PFSK-1 (cell line): ENCODE data around the gene GPR61.

Experiments used
- FOXP2 ChIP-seq: optimal IDR thresholded peaks from 2 replicates; pipeline ENCODE3; 2011; ENCODE audit warnings: borderline replicate concordance, control low read depth, inconsistent platforms; ENCODE audit not compliant: insufficient read depth; ENCODE audit errors: extremely low read length, extremely low read depth
- POLR2AphosphoS5 ChIP-seq: IDR thresholded peaks from 2 replicates; pipeline ENCODE4 v1.6.1; 2012; ENCODE audit warnings: low read depth, mild to moderate bottlenecking, control low read depth, low read length, moderate library complexity
- REST ChIP-seq, 2 experiments: IDR thresholded peaks; 2 replicates each; pipeline versions ENCODE4 v1.6.1 to v1.8.0; 2011 to 2012; ENCODE audit warnings: low read depth in 2 of 2, low read length in 2 of 2, control low read depth in 1 of 2, inconsistent platforms in 1 of 2, mild to moderate bottlenecking in 1 of 2, moderate library complexity in 1 of 2; ENCODE audit not compliant: insufficient read depth in 1 of 2
- SIN3A ChIP-seq: IDR thresholded peaks from 2 replicates; pipeline ENCODE4 v1.6.1; 2012; ENCODE audit warnings: mild to moderate bottlenecking, low read length, moderate library complexity, borderline replicate concordance; ENCODE audit not compliant: insufficient read depth
- TAF1 ChIP-seq: IDR thresholded peaks from 2 replicates; pipeline ENCODE4 v1.6.1; 2012; ENCODE audit warnings: low read length, control low read depth, borderline replicate concordance; ENCODE audit not compliant: insufficient read depth

Gene GPR61

GRCh38 chr1:109503935-109504334, 35.7 kb upstream of the GPR61 start:
- TF ChIP-seq POLR2AphosphoS5 (no peak), TAF1 (no peak), REST (IDR thresholded peaks at IDR 0.05; ENCODE audit: insufficient read depth in 1 of 2, low read depth in 2 of 2, low read length in 2 of 2) (no peak), FOXP2 (no peak), SIN3A (no peak)

DNA sequence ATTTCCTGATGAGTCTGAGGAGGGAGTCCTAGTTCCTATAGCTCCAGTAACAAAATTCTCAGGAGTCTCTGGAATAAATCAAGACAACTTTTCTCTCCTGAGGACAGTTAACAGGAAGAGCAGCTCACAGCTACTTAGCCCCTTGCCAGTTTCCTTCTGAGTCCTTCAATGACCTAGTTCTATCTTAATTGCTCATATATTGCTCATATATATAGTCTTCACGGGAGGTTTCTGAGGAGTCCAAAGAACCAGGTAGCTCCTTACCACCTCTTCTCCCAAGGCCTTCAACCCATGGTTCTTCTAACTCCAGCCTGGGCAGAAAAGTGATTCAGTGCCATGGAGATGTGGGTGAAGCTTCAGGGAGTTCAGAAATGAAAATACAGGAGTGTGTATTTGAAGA, 34.7 kb upstream of the GPR61 start:
- TF ChIP-seq TAF1 (no peak), REST (IDR thresholded peaks at IDR 0.05; ENCODE audit: insufficient read depth in 1 of 2, low read depth in 2 of 2, low read length in 2 of 2) (no peak), SIN3A (no peak), FOXP2 (no peak), POLR2AphosphoS5 (no peak)

- TF ChIP-seq SIN3A: no peak
- TF ChIP-seq FOXP2: no peak
- no peak for TF ChIP-seq REST (IDR thresholded peaks at IDR 0.05; ENCODE audit: insufficient read depth in 1 of 2, low read depth in 2 of 2, low read length in 2 of 2)
- no peak for TF ChIP-seq POLR2AphosphoS5
- TF ChIP-seq TAF1: no peak
Observed at GRCh38 chr1:109508001-109508872, 31.4 kb upstream of the GPR61 start.

- TF ChIP-seq TAF1 (no peak), SIN3A (no peak)
Observed at GRCh38 chr1:109508873-109509175, 30.8 kb upstream of the GPR61 start.

DNA sequence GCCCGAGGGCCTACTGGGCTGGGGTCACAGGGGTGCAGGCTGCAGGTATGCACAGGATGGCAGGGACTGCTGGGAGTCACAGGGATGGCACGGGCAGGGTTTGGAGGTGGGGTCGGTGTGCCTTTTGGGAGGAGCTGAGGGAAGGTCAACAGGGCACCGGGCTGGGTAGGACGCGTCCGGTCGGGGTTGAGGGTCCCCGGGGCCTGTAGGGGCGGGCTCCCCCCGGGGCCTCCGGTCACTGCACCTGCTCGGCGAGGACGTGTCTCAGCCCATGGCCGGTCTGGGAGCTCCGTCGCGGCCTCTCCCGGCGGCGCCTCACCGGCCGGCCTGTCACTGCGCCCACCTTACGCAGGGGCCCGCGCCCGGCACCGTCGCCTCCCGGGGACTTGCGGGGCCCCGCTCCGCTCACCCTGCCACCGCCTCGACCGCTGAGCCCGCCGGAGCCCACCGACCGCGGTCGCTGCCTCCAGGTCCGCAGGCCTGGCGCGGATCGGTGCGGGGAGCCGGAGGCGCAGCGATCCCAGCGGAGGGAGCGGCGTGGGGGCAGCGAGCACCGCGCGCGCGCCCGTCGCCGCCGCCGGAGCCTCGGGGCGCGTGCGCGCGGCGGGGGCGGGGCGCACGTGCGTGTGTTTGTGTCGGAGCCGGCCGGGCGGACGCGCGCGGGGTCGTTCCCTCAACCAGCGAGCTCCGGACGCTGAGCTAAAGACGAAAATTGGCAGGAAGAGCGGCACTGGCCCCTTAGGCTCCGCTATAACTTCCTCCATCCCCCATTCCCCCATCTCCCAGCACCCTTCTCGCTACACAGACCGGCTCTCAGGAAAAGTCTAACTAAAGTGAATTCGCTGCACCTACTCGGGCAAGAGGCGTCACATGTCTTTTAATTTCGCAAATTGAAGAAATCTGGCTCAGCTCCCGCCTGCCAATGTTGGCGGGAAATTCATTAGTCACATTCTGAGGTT, 30.2 kb upstream of the GPR61 start, which contains the start of gene AMIGO1:
TSS of gene AMIGO1 (minus strand) at position 552 of the 959 bp plus-strand sequence. CDS start 815 bp downstream, outside the sequence.
- TF ChIP-seq TAF1 (no peak), REST (IDR thresholded peaks at IDR 0.05; ENCODE audit: insufficient read depth in 1 of 2, low read depth in 2 of 2, low read length in 2 of 2) (no peak), POLR2AphosphoS5 (no peak), SIN3A (no peak; the same call in 1 of the 2 replicates), FOXP2 (peak; percentile 36)
